Mesenchymal stem cell (in vitro differentiated cells and primary cell): Measurements from ENCODE around the gene GSTM3.

Experiments
- DNase-seq: peaks from one replicate; pipeline ENCODE4 v3.0.0-alpha.2; 2013
- H2AFZ ChIP-seq: one replicate; pipeline ENCODE4 v1.6.1; 2013; ENCODE audit warnings: low read depth, mild to moderate bottlenecking, control low read depth, inconsistent platforms, low read length, moderate library complexity
- H2AK5ac ChIP-seq: 2 replicates; pipeline ENCODE4 v1.6.1; 2013; ENCODE audit warnings: low read length, moderate library complexity, mild to moderate bottlenecking, inconsistent platforms; ENCODE audit not compliant: severe bottlenecking
- H2BK120ac ChIP-seq: one replicate; pipeline ENCODE4 v1.6.1; 2013; ENCODE audit warnings: low read depth, mild to moderate bottlenecking, inconsistent platforms, low read length, moderate library complexity
- H2BK12ac ChIP-seq, 2 experiments: one replicate each; pipeline ENCODE4 v1.6.1; 2013; ENCODE audit warnings: inconsistent platforms in 2 of 2, low read length in 2 of 2, mild to moderate bottlenecking in 2 of 2, moderate library complexity in 2 of 2, control low read depth in 1 of 2
- H2BK15ac ChIP-seq: one replicate; pipeline ENCODE4 v1.6.1; 2013; ENCODE audit warnings: mild to moderate bottlenecking, low read depth, inconsistent platforms; ENCODE audit not compliant: poor library complexity, severe bottlenecking
- H2BK5ac ChIP-seq: 2 replicates; pipeline ENCODE4 v1.6.1; 2013; ENCODE audit warnings: low read depth, mild to moderate bottlenecking, low read length, control low read depth, inconsistent platforms; ENCODE audit not compliant: poor library complexity, severe bottlenecking
- H3K14ac ChIP-seq, 2 experiments: one replicate each; pipeline ENCODE4 v1.6.1; 2013; ENCODE audit warnings: inconsistent platforms in 2 of 2, low read length in 2 of 2, control low read depth in 1 of 2, mild to moderate bottlenecking in 1 of 2, moderate library complexity in 1 of 2
- H3K18ac ChIP-seq, 2 experiments: one replicate each; pipeline ENCODE4 v1.6.1; 2013; ENCODE audit warnings: inconsistent platforms in 2 of 2, low read length in 2 of 2, control low read depth in 1 of 2, low read depth in 1 of 2, mild to moderate bottlenecking in 1 of 2
- H3K23ac ChIP-seq, 2 experiments: one replicate each; pipeline ENCODE4 v1.6.1; 2013; ENCODE audit warnings: inconsistent platforms in 2 of 2, low read length in 2 of 2, mild to moderate bottlenecking in 2 of 2, moderate library complexity in 2 of 2, control low read depth in 1 of 2
- H3K27ac ChIP-seq: 2 replicates; pipeline ENCODE4 v1.5.1; 2013; ENCODE audit warnings: mild to moderate bottlenecking, moderate library complexity, low read length, control low read depth, inconsistent platforms; ENCODE audit not compliant: poor library complexity, severe bottlenecking
- H3K27me3 ChIP-seq, 2 experiments: 2 replicates each; pipeline versions ENCODE4 v1.6.1 to v1.7.0; 2013; ENCODE audit warnings: low read length in 2 of 2, mild to moderate bottlenecking in 2 of 2, moderate library complexity in 2 of 2, control low read depth in 1 of 2, inconsistent platforms in 1 of 2; ENCODE audit not compliant: control insufficient read depth in 1 of 2, insufficient read depth in 1 of 2
- H3K36me3 ChIP-seq, 2 experiments: 2 replicates each; pipeline versions ENCODE4 v1.6.1 to v1.7.0; 2013; ENCODE audit warnings: low read length in 2 of 2, control low read depth in 1 of 2, inconsistent platforms in 1 of 2, low read depth in 1 of 2, mild to moderate bottlenecking in 1 of 2; ENCODE audit not compliant: insufficient read depth in 2 of 2, control insufficient read depth in 1 of 2
- H3K4ac ChIP-seq, 2 experiments: one replicate each; pipeline ENCODE4 v1.6.1; 2013; ENCODE audit warnings: inconsistent platforms in 2 of 2, low read length in 2 of 2, mild to moderate bottlenecking in 2 of 2, moderate library complexity in 2 of 2, control low read depth in 1 of 2, low read depth in 1 of 2
- H3K4me1 ChIP-seq: 2 replicates; pipeline ENCODE4 v1.6.1; 2013; ENCODE audit warnings: low read depth, low read length, control low read depth; ENCODE audit not compliant: control insufficient read depth, insufficient read depth
- H3K4me2 ChIP-seq: 2 replicates; pipeline ENCODE4 v1.6.1; 2013; ENCODE audit warnings: low read length, mild to moderate bottlenecking, inconsistent platforms; ENCODE audit not compliant: poor library complexity, severe bottlenecking
- H3K4me3 ChIP-seq, 2 experiments: 2 replicates each; pipeline versions ENCODE4 v1.5.1 to v1.7.0; 2013; ENCODE audit warnings: low read length in 2 of 2, mild to moderate bottlenecking in 2 of 2, control low read depth in 1 of 2, low read depth in 1 of 2; ENCODE audit not compliant: insufficient read depth in 1 of 2
- H3K79me1 ChIP-seq: replicated peaks from 2 replicates; pipeline ENCODE4 v1.6.1; 2013; ENCODE audit warnings: mild to moderate bottlenecking, control low read depth, low read length, inconsistent platforms; ENCODE audit not compliant: poor library complexity, severe bottlenecking
- H3K9ac ChIP-seq: 2 replicates; pipeline ENCODE4 v1.7.0; 2013; ENCODE audit warnings: mild to moderate bottlenecking, low read length, moderate library complexity
- H3K9me3 ChIP-seq: 2 replicates; pipeline ENCODE4 v1.7.0; 2013; ENCODE audit warnings: mild to moderate bottlenecking, low read length; ENCODE audit not compliant: control insufficient read depth
- H4K8ac ChIP-seq: one replicate; pipeline ENCODE4 v1.6.1; 2013; ENCODE audit warnings: inconsistent platforms, mild to moderate bottlenecking, low read length, moderate library complexity
- H4K91ac ChIP-seq: one replicate; pipeline ENCODE4 v1.6.1; 2013; ENCODE audit warnings: mild to moderate bottlenecking, low read length, inconsistent platforms
- WGBS: methylation state at CpG from one replicate; pipeline ENCODE4 v1.1.7; 2013; ENCODE audit warnings: mixed read lengths; 5-methylcytosine and 5-hydroxymethylcytosine counted together

GSTM3 gene

DNA sequence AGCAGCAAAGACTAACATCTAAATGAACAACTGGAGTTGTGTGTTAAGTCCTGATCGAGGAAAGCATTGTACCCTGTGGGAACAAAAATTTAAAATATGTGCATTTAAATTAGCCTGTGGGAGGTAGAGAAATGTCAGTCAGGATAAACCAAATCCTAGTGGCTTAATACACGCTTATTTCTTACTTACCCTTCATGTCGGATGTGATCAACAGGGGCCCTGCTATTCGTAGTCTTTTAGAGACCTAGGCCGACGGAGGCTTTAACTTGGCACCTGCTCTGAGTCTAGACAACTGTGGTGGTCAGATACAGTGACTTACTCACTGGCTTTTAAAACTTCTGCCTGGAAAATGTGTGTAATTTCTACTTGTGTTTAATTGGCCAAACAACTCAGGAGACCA, 10.2 kb downstream of the GSTM3 start:
- DNase-seq, result no peak
- Histone ChIP-seq H2BK5ac (no peak overlapping the region), H4K91ac (no peak overlapping the region), H4K8ac (no peak overlapping the region), H3K4me1 (peaks cover 6% of the 10 kb centered on the region), H2BK12ac (no peak overlapping the region), H3K9me3 (no peaks in the 10 kb centered on the region), H3K14ac (no peak overlapping the region), H3K79me1 (no peaks in the 10 kb centered on the region), H2BK15ac (no peak overlapping the region), H3K18ac (no peak overlapping the region), H2AFZ (no peak overlapping the region), H3K9ac (no peak overlapping the region), H3K4ac (no peak overlapping the region), H3K27me3 (no peaks in the 10 kb centered on the region), H3K4me3 (no peak overlapping the region), H2BK120ac (no peak overlapping the region), H2AK5ac (no peak overlapping the region), H3K36me3 (no peaks in the 10 kb centered on the region), H3K23ac (no peak overlapping the region), H3K4me2 (no peak overlapping the region), H3K27ac (no peak overlapping the region)
- 90% methylated on average over 5 of the region's 6 CpGs for WGBS

GRCh38 chr1:109728870-109729269, 12.0 kb downstream of the GSTM3 start:
- no peak overlapping the region for H3K27ac ChIP-seq
- H3K18ac ChIP-seq, result no peak overlapping the region
- H3K9ac ChIP-seq, result no peak overlapping the region
- H2AFZ ChIP-seq, result no peak overlapping the region
- no peaks in the 10 kb centered on the region for H3K79me1 ChIP-seq
- H4K8ac ChIP-seq, result no peak overlapping the region
- H3K23ac ChIP-seq, result no peak overlapping the region
- H2BK120ac ChIP-seq, result no peak overlapping the region
- no peak overlapping the region for H3K14ac ChIP-seq
- no peak overlapping the region for H4K91ac ChIP-seq
- H2BK15ac ChIP-seq, result no peak overlapping the region
- H3K4me1 ChIP-seq, result peaks cover 6% of the 10 kb centered on the region
- H3K4me2 ChIP-seq, result no peak overlapping the region
- no peaks in the 10 kb centered on the region for H3K27me3 ChIP-seq
- no peak overlapping the region for H3K4ac ChIP-seq
- no peaks in the 10 kb centered on the region for H3K36me3 ChIP-seq
- no peak overlapping the region for H2AK5ac ChIP-seq
- 94% methylated on average over 6 of the region's 7 CpGs for WGBS
- H2BK12ac ChIP-seq, result no peak overlapping the region
- H2BK5ac ChIP-seq, result no peak overlapping the region
- no peaks in the 10 kb centered on the region for H3K9me3 ChIP-seq
- no peak for DNase-seq
- no peak overlapping the region for H3K4me3 ChIP-seq

GRCh38 chr1:109726728-109727373, 14.0 kb downstream of the GSTM3 start:
- no peak overlapping the region for H3K23ac ChIP-seq
- H3K9ac ChIP-seq, result no peak overlapping the region
- peaks cover 4% of the 10 kb centered on the region for H3K4me1 ChIP-seq
- peaks cover 2% of the 10 kb centered on the region for H3K9me3 ChIP-seq
- no peak overlapping the region for H2BK120ac ChIP-seq
- H3K79me1 ChIP-seq, result no peaks in the 10 kb centered on the region
- no peak overlapping the region for H3K4me2 ChIP-seq
- no peaks in the 10 kb centered on the region for H3K36me3 ChIP-seq
- H3K27me3 ChIP-seq, result no peaks in the 10 kb centered on the region
- H3K18ac ChIP-seq, result no peak overlapping the region
- no peak overlapping the region for H3K14ac ChIP-seq
- DNase-seq, result no peak
- H4K8ac ChIP-seq, result no peak overlapping the region
- H3K4me3 ChIP-seq, result no peak overlapping the region
- 95% methylated on average over 12 of the region's 12 CpGs for WGBS
- no peak overlapping the region for H2BK15ac ChIP-seq
- no peak overlapping the region for H4K91ac ChIP-seq
- no peak overlapping the region for H2AFZ ChIP-seq
- H3K27ac ChIP-seq, result no peak overlapping the region
- H2BK12ac ChIP-seq, result no peak overlapping the region
- H2AK5ac ChIP-seq, result peak overlapping the region; percentile 47
- no peak overlapping the region for H2BK5ac ChIP-seq
- no peak overlapping the region for H3K4ac ChIP-seq

DNA sequence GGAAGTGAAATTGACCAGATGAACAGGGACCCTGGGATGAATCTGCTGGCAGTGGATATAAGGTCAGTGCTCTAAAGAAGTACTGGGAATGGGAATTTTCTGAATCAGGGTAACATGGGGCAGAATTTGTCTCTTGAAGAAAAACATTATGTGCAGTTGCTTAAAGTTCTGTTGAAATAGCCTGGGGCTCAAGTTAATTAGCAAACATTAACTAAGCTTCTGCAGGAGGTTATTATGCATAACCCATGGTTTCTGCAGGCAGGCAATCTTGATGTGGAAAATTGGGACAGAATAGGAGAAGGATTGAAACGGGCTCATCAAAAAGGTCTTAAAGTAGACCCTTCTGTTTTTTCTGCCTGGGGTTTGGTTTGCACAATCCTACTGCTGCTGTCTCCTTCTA, 14.8 kb downstream of the GSTM3 start:
- DNase-seq, result no peak
- H3K36me3 ChIP-seq, result no peaks in the 10 kb centered on the region
- H2AFZ ChIP-seq, result no peak overlapping the region
- H3K9ac ChIP-seq, result no peak overlapping the region
- no peak overlapping the region for H3K14ac ChIP-seq
- H3K4me1 ChIP-seq, result no peaks in the 10 kb centered on the region
- no peak overlapping the region for H3K27ac ChIP-seq
- no peaks in the 10 kb centered on the region for H3K27me3 ChIP-seq
- H3K4me3 ChIP-seq, result no peak overlapping the region
- WGBS, result 90% methylated on average over 1 of the region's 1 CpG
- H3K18ac ChIP-seq, result no peak overlapping the region
- H2BK120ac ChIP-seq, result no peak overlapping the region
- peaks cover 3% of the 10 kb centered on the region for H3K9me3 ChIP-seq
- H3K4me2 ChIP-seq, result no peak overlapping the region
- H2BK15ac ChIP-seq, result no peak overlapping the region
- no peak overlapping the region for H2BK12ac ChIP-seq
- H2AK5ac ChIP-seq, result no peak overlapping the region
- no peak overlapping the region for H2BK5ac ChIP-seq
- H3K23ac ChIP-seq, result no peak overlapping the region
- H4K8ac ChIP-seq, result no peak overlapping the region
- H4K91ac ChIP-seq, result no peak overlapping the region
- H3K79me1 ChIP-seq, result no peaks in the 10 kb centered on the region
- H3K4ac ChIP-seq, result no peak overlapping the region
